HG02840 (cell line): ENCODE data around the gene WIPF2.

Experiments
- ATAC-seq: cut with Tn5 transposase; IDR thresholded peaks from one replicate; pipeline ENCODE4 v1.9.1; 2021; ENCODE audit warnings: mild to moderate bottlenecking, moderate library complexity, moderate number of reproducible peaks; ENCODE audit not compliant: unreplicated experiment, low FRiP score

WIPF2 gene

GRCh38 chr17:40218740-40219593 is at the start of gene WIPF2:
Gene WIPF2 (plus strand): TSS chr17:40219304. CDS start chr17:40256460, 37,156 bp downstream.
- ATAC-seq = peak; percentile 92

GRCh38 chr17:40170325-40170724 is 48.8 kb upstream of the WIPF2 start:
- no peak for ATAC-seq

GRCh38 chr17:40171750-40172149 is 47.4 kb upstream of the WIPF2 start:
- ATAC-seq = no peak

- no peak for ATAC-seq
These were observed 45.9 kb upstream of the WIPF2 start for GRCh38 chr17:40173091-40173777.

- no peak for ATAC-seq
These were observed 45.3 kb upstream of the WIPF2 start for GRCh38 chr17:40173778-40174135.

- ATAC-seq = no peak
These were observed 44.6 kb upstream of the WIPF2 start for GRCh38 chr17:40174514-40174913.

GRCh38 chr17:40175928-40176753 is 43.0 kb upstream of the WIPF2 start:
- ATAC-seq = no peak

- ATAC-seq = no peak
These were observed 42.4 kb upstream of the WIPF2 start for GRCh38 chr17:40176754-40177110.

- ATAC-seq = no peak
These were observed 41.7 kb upstream of the WIPF2 start, which contains the start of gene RAPGEFL1 for GRCh38 chr17:40177275-40177874. Gene RAPGEFL1 (plus strand): TSS chr17:40177470. CDS start chr17:40177862, 392 bp downstream.

GRCh38 chr17:40178021-40178601 is 41.0 kb upstream of the WIPF2 start:
- no peak for ATAC-seq

GRCh38 chr17:40178660-40179059 is 40.4 kb upstream of the WIPF2 start:
- no peak for ATAC-seq

- no peak for ATAC-seq
These were observed 39.0 kb upstream of the WIPF2 start for GRCh38 chr17:40179923-40180659.

GRCh38 chr17:40180694-40181093 is 38.4 kb upstream of the WIPF2 start:
- no peak for ATAC-seq

GRCh38 chr17:40181205-40181604 is 37.9 kb upstream of the WIPF2 start:
- ATAC-seq = no peak

- ATAC-seq = no peak
These were observed 36.5 kb upstream of the WIPF2 start for GRCh38 chr17:40182606-40183005.

- ATAC-seq = no peak
These were observed 31.9 kb upstream of the WIPF2 start for GRCh38 chr17:40187238-40187637.

GRCh38 chr17:40188694-40189093 is 30.4 kb upstream of the WIPF2 start:
- no peak for ATAC-seq

- ATAC-seq = no peak
These were observed 28.7 kb upstream of the WIPF2 start for GRCh38 chr17:40190197-40191021.
